HepG2 (cell line): Measurements from ENCODE around the gene SLC11A1. TPM values are rescaled to one million over a fixed set of nuclear protein-coding genes. Genes with fewer than 3 reads are reported as not detected.

Source experiments
- AGO2 ChIP-seq: fragments of 200-400 bp; formaldehyde crosslinking; optimal IDR thresholded peaks from 2 replicates; pipeline ENCODE3; 2017; ENCODE audit warnings: mild to moderate bottlenecking, low read depth, low read length, moderate library complexity
- EEA1 ChIP-seq: sonication (generic); formaldehyde crosslinking; IDR thresholded peaks from 2 replicates; pipeline ENCODE4 v1.5.1; 2020; ENCODE audit warnings: mild to moderate bottlenecking, missing genetic modification reagents, borderline replicate concordance
- IRX3 ChIP-seq: sonication (generic); formaldehyde crosslinking; IDR thresholded peaks from 2 replicates; pipeline ENCODE4 v1.8.1; 2023; ENCODE audit warnings: mild to moderate bottlenecking, low read depth, missing genetic modification reagents, borderline replicate concordance
- MED8 ChIP-seq: sonication (generic); formaldehyde crosslinking; IDR thresholded peaks from 2 replicates; pipeline ENCODE4 v1.8.1; 2023; ENCODE audit warnings: mild to moderate bottlenecking, missing genetic modification reagents; ENCODE audit not compliant: insufficient replicate concordance
- MTF1 ChIP-seq: sonication (generic); formaldehyde crosslinking; IDR thresholded peaks from 2 replicates; pipeline ENCODE4 v1.5.0; 2020; ENCODE audit warnings: missing genetic modification reagents
- NFKB2 ChIP-seq: sonication (generic); formaldehyde crosslinking; IDR thresholded peaks from 2 replicates; pipeline ENCODE4 v1.4.0; 2020; ENCODE audit warnings: missing genetic modification reagents, borderline replicate concordance
- PHF8 ChIP-seq: sonication (generic); formaldehyde crosslinking; IDR thresholded peaks from 2 replicates; pipeline ENCODE4 v1.5.0; 2020; ENCODE audit warnings: missing genetic modification reagents
- PRPF4 ChIP-seq: fragments of 200-400 bp; formaldehyde crosslinking; IDR thresholded peaks from 2 replicates; pipeline ENCODE4 v1.6.1; 2016; ENCODE audit warnings: low read length, low read depth; ENCODE audit not compliant: poor library complexity, severe bottlenecking
- RBM22 ChIP-seq: fragments of 200-400 bp; formaldehyde crosslinking; optimal IDR thresholded peaks from 2 replicates; pipeline ENCODE3; 2017; ENCODE audit warnings: mild to moderate bottlenecking, low read length, moderate library complexity
- RELA ChIP-seq: sonication (generic); formaldehyde crosslinking; IDR thresholded peaks from 2 replicates; pipeline ENCODE4 v1.4.0; 2020; ENCODE audit warnings: missing genetic modification reagents
- SKI ChIP-seq: fragments of 450-650 bp; IDR thresholded peaks from one replicate; pipeline ENCODE4 v1.6.1; 2018; ENCODE audit warnings: mild to moderate bottlenecking; ENCODE audit not compliant: partially characterized antibody
- SP5 ChIP-seq: IDR thresholded peaks from 2 replicates; pipeline ENCODE4 v1.6.1; 2016; ENCODE audit warnings: low read depth, borderline replicate concordance
- TBP ChIP-seq: sonication (generic); formaldehyde crosslinking; IDR thresholded peaks from 2 replicates; pipeline ENCODE4 v1.5.0; 2020; ENCODE audit warnings: missing genetic modification reagents
- YEATS4 ChIP-seq: sonication (generic); formaldehyde crosslinking; IDR thresholded peaks from 2 replicates; pipeline ENCODE4 v1.4.0; 2020; ENCODE audit warnings: missing genetic modification reagents, borderline replicate concordance
- ZFX ChIP-seq: sonication (generic); formaldehyde crosslinking; IDR thresholded peaks from 2 replicates; pipeline ENCODE4 v1.4.0; 2020; ENCODE audit warnings: mild to moderate bottlenecking, low read depth, missing genetic modification reagents, moderate library complexity
- ZNF343 ChIP-seq: sonication (generic); formaldehyde crosslinking; IDR thresholded peaks from 2 replicates; pipeline ENCODE4 v1.4.0; 2020; ENCODE audit warnings: mild to moderate bottlenecking, missing genetic modification reagents
- ZNF350 ChIP-seq: sonication (generic); formaldehyde crosslinking; IDR thresholded peaks from 2 replicates; pipeline ENCODE4 v1.4.0; 2020; ENCODE audit warnings: mild to moderate bottlenecking, low read depth, missing genetic modification reagents, borderline replicate concordance
- polyA plus RNA-seq, 8 experiments: library from polyadenylated mRNA; depleted of rRNA in 3 of 8; stranded (reverse) in 7 of 8; unstranded in 1 of 8; fragments of >200 nt; fragmentation: Illumina TruSeq in 4 of 8; extraction: Trizol in 4 of 8; gene quantifications; 2 replicates each; pipeline versions ENCODE4 v1.2.1 to v1.2.3, GENCODE V29; 2011 to 2016; ENCODE audit warnings: low read depth in 4 of 8, missing spikeins in 1 of 8, mixed read lengths in 1 of 8; ENCODE audit not compliant: insufficient read depth in 1 of 8
- total RNA-seq, 5 experiments: library from RNA; depleted of rRNA; stranded (reverse); fragments of >200 nt; fragmentation: Illumina TruSeq; extraction: Trizol; gene quantifications; 2 replicates each; pipeline ENCODE4 v1.2.3, GENCODE V29; 2016; ENCODE audit warnings: low read depth in 1 of 5
- TF ChIP-seq, protein P1 (sequence below): sonication (generic); formaldehyde crosslinking; IDR thresholded peaks from 2 replicates; pipeline ENCODE4 v1.8.1; 2022; ENCODE audit warnings: low read depth, mild to moderate bottlenecking, missing genetic modification reagents
- TF ChIP-seq, protein P2 (sequence below): sonication (generic); formaldehyde crosslinking; IDR thresholded peaks from 2 replicates; pipeline ENCODE4 v1.4.0; 2020; ENCODE audit warnings: missing genetic modification reagents, borderline replicate concordance
- TF ChIP-seq, protein P3 (sequence below): sonication (generic); formaldehyde crosslinking; IDR thresholded peaks from 2 replicates; pipeline ENCODE4 v1.5.0; 2020; ENCODE audit warnings: missing genetic modification reagents
- TF ChIP-seq, protein P4 (sequence below): sonication (generic); formaldehyde crosslinking; IDR thresholded peaks from 2 replicates; pipeline ENCODE4 v1.4.0; 2020; ENCODE audit warnings: missing genetic modification reagents

The SLC11A1 gene
- total and polyA plus RNA-seq, 2 of the 13 experiments (the other 11 are each of a cell fraction or from before 2014, with no cell fraction given): 0.33 to 2.3 TPM

DNA sequence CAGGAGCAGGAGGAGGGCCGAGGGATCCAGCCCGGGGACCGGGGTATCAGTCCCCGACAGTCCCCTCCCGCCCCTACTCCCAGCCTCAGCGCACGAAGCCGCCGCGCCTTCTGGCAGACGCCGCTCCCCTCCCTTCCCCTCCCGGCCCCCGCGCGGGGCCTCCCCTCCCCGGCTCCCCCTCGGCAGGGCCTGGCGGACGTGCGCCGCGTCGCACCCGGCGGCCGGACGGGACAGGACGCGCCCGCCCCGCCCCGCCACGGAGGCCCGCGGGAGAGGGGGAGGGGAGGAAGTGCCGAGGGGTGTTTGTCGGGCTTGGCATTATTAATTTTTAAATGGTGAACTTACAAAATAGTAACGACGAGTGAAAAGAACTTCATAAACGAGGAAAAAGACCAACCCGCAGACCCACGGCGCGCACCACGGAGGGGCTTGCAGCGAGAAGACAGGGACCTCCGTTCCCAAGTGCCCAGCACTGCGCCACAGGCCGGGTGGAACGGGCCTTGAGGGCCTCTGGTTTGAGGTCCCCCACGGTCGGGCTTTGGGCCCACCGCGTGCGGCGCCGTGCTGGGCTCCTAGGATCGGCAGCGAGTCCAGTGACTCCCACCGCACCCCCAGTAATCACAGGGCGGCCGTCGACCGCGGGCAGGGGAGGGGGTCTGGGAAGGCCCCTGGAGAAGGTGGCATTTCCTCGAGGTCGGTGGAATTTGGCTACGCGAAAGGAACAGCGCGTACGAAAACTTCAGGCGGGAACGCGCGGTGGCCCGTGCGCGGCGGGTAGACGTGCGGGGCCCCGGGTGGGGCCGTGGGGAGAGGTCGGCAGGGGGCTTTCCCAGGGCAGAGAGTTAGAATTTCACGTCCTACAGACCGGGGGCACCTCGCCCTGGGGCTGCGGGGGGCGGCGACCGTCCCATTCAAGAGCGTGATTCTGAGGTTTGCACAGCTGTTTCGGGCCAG, 16.6 kb downstream of the SLC11A1 start (continued):
- TF ChIP-seq, protein P1, sequence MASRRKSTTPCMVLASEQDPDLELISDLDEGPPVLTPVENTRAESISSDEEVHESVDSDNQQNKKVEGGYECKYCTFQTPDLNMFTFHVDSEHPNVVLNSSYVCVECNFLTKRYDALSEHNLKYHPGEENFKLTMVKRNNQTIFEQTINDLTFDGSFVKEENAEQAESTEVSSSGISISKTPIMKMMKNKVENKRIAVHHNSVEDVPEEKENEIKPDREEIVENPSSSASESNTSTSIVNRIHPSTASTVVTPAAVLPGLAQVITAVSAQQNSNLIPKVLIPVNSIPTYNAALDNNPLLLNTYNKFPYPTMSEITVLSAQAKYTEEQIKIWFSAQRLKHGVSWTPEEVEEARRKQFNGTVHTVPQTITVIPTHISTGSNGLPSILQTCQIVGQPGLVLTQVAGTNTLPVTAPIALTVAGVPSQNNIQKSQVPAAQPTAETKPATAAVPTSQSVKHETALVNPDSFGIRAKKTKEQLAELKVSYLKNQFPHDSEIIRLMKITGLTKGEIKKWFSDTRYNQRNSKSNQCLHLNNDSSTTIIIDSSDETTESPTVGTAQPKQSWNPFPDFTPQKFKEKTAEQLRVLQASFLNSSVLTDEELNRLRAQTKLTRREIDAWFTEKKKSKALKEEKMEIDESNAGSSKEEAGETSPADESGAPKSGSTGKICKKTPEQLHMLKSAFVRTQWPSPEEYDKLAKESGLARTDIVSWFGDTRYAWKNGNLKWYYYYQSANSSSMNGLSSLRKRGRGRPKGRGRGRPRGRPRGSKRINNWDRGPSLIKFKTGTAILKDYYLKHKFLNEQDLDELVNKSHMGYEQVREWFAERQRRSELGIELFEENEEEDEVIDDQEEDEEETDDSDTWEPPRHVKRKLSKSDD (CRISPR knock-in tag): peak; percentile 70; the same call in 1 of the 2 replicates
- TF ChIP-seq PRPF4: peak; percentile 81
- peak; percentile 4 for TF ChIP-seq SKI
- 0 out of 2 replicates have a peak, but pooled peaks have one; percentile 58 for TF ChIP-seq NFKB2 (CRISPR knock-in tag)
- TF ChIP-seq PHF8 (CRISPR knock-in tag): peak; percentile 67
- TF ChIP-seq ZFX (CRISPR knock-in tag): peak; percentile 54; the same call in 1 of the 2 replicates
- 0 out of 2 replicates have a peak, but pooled peaks have one; percentile 18 for TF ChIP-seq TBP
- peak; percentile 37; the same call in 1 of the 2 replicates for TF ChIP-seq RELA (CRISPR knock-in tag)
- 0 out of 2 replicates have a peak, but pooled peaks have one; percentile 39 for TF ChIP-seq MTF1 (CRISPR knock-in tag)
- TF ChIP-seq, protein P2, sequence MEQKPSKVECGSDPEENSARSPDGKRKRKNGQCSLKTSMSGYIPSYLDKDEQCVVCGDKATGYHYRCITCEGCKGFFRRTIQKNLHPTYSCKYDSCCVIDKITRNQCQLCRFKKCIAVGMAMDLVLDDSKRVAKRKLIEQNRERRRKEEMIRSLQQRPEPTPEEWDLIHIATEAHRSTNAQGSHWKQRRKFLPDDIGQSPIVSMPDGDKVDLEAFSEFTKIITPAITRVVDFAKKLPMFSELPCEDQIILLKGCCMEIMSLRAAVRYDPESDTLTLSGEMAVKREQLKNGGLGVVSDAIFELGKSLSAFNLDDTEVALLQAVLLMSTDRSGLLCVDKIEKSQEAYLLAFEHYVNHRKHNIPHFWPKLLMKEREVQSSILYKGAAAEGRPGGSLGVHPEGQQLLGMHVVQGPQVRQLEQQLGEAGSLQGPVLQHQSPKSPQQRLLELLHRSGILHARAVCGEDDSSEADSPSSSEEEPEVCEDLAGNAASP: no peak
- peak; percentile 59 for TF ChIP-seq MED8
- TF ChIP-seq SP5 (CRISPR knock-in tag): 0 out of 2 replicates have a peak, but pooled peaks have one; percentile 23
- TF ChIP-seq ZNF350: 0 out of 2 replicates have a peak, but pooled peaks have one; percentile 12
- no peak for TF ChIP-seq ZNF343 (CRISPR knock-in tag)
- TF ChIP-seq EEA1 (CRISPR knock-in tag): no peak; the same call in 1 of the 2 replicates
- TF ChIP-seq AGO2: peak; percentile 99
- TF ChIP-seq, protein P3, sequence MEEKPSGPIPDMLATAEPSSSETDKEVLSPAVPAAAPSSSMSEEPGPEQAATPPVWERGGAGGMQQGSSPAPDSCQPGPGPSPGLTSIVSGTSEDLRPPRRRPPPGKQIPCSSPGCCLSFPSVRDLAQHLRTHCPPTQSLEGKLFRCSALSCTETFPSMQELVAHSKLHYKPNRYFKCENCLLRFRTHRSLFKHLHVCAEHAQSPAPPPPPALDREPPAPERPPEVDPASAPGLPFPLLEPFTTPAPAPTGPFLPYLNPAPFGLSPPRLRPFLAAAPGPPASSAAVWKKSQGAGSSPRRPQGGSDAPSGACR: peak; percentile 68; the same call in 1 of the 2 replicates
- no peak for TF ChIP-seq IRX3 (CRISPR knock-in tag)
- TF ChIP-seq YEATS4 (CRISPR knock-in tag): no peak; the same call in none of the 2 replicates
- TF ChIP-seq, protein P4, sequence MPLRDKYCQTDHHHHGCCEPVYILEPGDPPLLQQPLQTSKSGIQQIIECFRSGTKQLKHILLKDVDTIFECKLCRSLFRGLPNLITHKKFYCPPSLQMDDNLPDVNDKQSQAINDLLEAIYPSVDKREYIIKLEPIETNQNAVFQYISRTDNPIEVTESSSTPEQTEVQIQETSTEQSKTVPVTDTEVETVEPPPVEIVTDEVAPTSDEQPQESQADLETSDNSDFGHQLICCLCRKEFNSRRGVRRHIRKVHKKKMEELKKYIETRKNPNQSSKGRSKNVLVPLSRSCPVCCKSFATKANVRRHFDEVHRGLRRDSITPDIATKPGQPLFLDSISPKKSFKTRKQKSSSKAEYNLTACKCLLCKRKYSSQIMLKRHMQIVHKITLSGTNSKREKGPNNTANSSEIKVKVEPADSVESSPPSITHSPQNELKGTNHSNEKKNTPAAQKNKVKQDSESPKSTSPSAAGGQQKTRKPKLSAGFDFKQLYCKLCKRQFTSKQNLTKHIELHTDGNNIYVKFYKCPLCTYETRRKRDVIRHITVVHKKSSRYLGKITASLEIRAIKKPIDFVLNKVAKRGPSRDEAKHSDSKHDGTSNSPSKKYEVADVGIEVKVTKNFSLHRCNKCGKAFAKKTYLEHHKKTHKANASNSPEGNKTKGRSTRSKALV (CRISPR knock-in tag): peak; percentile 46; the same call in 1 of the 2 replicates
- peak; percentile 74 for TF ChIP-seq RBM22
